Choroid plexus epithelial cell (primary cell): ENCODE data around the gene HOXA10.

Source experiments
- DNase-seq: peaks from one replicate; pipeline ENCODE4 v3.0.0-alpha.2; 2010; ENCODE audit warnings: low read depth
- H3K4me3 ChIP-seq: 2 replicates; pipeline ENCODE4 v1.5.1; 2011; ENCODE audit warnings: low read depth, mild to moderate bottlenecking, control low read depth, low read length, moderate library complexity
- TF ChIP-seq, protein P1 (sequence below): conservative IDR thresholded peaks from 2 replicates; pipeline ENCODE4 v1.5.1; 2011; ENCODE audit warnings: low read depth, mild to moderate bottlenecking, control low read depth, inconsistent platforms, low read length, moderate library complexity

The HOXA10 gene

DNA sequence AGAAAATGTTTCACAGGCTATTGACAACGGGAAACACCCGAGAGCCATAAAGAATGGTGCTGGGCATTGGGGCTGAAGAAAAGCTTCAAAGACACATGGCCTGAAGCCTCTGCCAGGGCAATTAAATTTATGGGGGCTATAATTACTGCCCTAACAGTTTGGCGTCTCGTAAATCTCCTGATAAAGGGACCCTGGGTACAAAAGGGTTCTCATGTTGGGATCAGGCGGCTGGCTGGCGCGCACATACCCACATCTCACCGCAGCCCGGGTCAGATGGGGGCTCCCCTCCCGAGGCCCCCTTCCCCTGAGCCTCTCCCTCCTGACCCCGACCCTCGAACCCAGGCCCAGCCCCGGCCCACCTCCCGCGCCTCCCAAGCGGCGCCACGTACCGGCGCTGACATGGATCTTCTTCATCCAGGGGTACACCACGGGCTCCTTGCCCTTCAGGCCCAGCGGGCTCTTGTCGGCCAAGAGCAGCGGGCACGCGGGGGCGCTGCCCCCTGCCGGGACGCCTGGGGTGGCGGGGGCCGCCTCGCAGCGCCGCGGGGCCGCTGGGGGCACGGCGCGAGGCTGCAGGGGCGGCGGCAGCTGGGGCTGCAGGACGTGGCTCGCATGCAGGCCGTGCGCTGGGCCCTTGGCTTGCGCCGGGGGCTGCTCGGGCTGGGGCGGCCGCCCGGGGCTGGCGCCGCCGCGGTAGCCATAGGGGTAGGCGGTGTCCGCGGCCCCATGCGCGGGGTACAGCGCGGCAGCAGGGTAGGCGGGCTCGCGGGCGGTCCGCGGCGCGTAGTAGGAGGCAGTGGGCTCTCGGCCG is 44.2 kb downstream of the HOXA10 start:
- TF ChIP-seq, protein P1, sequence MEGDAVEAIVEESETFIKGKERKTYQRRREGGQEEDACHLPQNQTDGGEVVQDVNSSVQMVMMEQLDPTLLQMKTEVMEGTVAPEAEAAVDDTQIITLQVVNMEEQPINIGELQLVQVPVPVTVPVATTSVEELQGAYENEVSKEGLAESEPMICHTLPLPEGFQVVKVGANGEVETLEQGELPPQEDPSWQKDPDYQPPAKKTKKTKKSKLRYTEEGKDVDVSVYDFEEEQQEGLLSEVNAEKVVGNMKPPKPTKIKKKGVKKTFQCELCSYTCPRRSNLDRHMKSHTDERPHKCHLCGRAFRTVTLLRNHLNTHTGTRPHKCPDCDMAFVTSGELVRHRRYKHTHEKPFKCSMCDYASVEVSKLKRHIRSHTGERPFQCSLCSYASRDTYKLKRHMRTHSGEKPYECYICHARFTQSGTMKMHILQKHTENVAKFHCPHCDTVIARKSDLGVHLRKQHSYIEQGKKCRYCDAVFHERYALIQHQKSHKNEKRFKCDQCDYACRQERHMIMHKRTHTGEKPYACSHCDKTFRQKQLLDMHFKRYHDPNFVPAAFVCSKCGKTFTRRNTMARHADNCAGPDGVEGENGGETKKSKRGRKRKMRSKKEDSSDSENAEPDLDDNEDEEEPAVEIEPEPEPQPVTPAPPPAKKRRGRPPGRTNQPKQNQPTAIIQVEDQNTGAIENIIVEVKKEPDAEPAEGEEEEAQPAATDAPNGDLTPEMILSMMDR, result no peak
- no peak overlapping the region for H3K4me3 ChIP-seq
- DNase-seq, result no peak

DNA sequence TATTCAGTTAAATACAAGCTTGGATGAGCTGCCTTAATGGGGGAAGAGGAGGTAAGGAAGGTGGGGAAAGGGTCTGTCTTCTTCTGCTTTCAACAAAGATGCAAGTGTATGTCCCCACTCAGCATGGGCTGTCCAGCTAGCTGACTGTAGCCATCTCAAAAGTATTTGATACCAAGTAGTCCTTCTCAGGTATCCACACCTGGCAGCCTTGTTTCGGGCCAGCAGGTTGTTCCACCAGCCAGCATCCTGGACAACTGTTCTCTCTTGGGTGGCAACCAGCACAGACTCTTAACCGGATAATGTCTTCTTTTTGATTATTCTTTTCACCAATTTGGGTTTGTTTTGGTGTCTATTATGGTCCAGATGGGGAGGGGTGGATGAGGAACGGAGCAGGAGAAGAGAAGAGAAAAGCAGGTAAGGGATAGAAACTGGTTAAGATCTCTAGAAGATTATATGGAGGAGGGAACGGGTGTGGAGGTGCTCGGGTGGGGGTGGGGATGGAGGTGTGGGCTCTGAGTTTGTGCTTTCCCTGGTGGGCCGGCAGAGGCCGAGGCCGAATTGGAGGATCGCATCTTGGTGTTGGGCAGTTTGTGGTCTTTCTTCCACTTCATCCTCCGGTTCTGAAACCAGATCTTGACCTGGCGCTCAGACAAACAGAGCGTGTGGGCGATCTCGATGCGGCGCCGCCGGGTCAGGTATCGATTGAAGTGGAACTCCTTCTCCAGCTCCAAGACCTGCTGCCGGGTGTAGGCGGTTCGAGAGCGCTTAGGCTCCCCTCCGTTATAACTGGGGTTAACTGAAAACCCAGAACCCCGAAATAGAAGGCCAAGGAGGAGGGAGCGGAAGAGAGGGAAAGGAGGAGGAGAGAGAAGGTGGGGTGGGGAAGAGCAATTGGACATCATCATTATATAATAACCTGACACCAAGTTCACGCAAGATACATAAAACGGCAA is 45.1 kb downstream of the HOXA10 start:
- TF ChIP-seq, protein P1, result no peak
- H3K4me3 ChIP-seq, result no peak overlapping the region
- DNase-seq, result no peak

DNA sequence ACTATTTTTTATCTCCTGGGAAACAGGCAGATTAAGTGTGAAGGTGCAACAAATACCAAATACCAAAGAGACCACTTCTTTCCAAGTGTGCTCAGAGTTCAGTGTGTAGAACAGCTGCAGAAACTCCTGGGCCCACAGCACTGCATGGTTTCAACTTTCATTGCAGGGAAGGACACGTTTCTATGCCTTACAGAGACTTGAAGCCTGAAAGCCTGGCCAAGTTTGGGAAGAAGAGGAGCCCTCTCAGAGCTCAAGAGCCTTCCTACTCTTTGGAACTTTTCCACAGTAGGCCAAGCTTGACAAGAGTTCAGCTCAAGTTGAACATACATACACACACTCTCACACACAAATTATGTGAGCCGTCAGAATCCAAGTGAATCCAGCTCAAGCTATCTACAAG is 46.1 kb downstream of the HOXA10 start:
- TF ChIP-seq, protein P1, result no peak
- no peak overlapping the region for H3K4me3 ChIP-seq
- DNase-seq, result no peak

DNA sequence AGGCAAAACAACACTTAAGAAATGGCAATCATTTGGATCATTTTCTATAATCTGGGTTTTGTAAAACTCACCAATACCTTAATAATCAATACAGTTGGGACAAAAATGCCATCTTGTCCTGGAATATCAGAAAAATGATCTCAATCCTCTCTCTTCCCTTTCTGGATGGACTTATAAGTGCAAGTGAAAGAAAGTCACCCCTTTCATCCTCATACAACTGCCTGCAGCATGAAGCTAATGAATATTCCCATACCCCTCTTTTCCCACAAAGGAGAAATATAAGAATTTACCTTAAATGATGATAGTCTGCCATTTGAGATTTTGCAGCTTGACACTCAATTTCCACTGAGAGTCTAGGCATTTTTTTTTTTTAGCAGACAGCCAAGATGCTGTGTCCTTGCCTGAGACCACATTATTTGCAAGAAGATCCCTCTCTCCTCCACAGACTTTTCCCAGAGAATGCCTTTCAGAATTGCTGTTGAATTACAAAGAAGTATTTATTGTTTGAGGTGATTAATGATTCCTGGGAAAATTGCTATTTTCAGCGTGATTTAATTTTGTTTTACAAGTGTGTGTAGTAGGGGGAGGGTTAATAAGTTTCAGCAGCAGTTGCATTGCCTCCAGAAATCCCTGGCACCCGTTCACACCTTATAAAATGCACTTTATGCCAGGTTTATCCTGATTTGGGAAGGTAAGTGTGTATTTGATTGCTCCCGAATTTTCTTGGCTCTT is 47.4 kb downstream of the HOXA10 start:
- no peak overlapping the region for H3K4me3 ChIP-seq
- no peak for DNase-seq
- TF ChIP-seq, protein P1, result no peak

DNA sequence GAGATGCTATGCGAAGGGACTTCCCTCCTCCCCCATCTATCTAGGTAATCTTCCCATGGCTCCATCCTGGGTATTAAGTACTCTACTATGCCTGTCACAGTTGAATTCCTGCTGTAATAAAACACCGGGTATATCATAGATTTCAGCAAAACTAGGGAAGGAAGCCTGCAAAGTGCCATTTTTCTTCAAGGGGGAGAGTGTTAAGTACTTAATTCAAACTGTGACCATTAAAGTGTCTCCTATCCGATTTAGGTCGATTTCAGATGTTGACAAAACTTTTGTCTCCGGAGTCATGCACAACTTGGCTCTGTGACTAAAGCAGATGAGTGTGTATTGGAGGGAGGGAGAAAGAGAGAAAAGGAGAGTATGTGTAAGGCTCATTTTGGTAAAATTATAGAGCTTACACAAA is 48.1 kb downstream of the HOXA10 start:
- DNase-seq, result no peak
- no peak overlapping the region for H3K4me3 ChIP-seq
- TF ChIP-seq, protein P1, result no peak

DNA sequence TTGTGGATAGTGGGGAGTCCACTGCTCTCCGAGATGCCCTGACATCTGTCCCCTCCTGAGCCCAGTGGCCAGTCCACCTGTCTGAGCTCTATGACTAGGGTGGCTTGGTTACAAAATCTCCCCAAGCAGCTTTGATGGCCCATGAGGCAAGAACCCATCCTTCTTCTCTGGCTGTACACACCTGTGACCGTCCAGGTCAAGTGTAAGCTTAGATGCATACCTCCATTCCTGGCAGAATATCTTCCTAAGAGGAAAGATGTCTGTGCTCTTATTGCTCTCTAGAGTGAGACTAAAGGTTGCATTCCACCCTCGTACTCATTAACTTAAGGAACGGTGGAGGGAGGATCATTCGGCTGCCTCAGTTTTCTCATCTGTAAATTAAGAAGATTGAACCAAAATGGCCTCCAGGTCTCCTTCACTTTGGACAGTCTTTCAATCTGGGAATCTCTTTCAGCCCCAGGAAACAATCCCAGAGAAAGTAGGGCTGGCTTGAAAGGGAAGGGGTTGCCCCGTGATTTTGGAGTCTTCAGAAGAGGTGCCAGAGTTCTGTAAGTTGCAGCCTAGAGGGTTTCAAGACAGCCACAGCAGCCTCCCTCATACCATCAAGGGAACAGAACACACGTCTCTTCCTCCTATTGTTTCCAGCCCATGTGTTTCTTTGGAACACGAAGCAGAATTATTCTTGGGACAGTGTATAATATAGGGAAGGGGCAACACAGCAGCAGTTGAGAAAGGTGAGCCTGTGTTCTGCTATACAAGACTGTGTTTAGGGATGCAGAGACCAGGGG is 49.0 kb downstream of the HOXA10 start:
- DNase-seq, result no peak
- TF ChIP-seq, protein P1, result no peak
- no peak overlapping the region for H3K4me3 ChIP-seq
